Measurements from ENCODE around the gene TSKU. TPM values are rescaled to one million over a fixed set of nuclear protein-coding genes. Genes with fewer than 3 reads are reported as not detected.

Gene TSKU
- total RNA-seq, 1 donor from 2014 or later: 144 TPM

GRCh38 chr11:76795936-76796441, 12.8 kb downstream of the TSKU start:
- DNase-seq (ENCODE audit: extremely low spot score in 2 of 2): peak in 1 of 2 donors; percentile 85
- Histone ChIP-seq H3K4me3 (no peak overlapping the region), H3K36me3 (peaks cover 0 to 19% of the 10 kb centered on the region in 2 donors), H3K4me1 (peaks cover 99% of the 10 kb centered on the region), H3K27ac (peak overlapping the region; percentile 84), H3K27me3 (no peaks in the 10 kb centered on the region), H3K9me3 (no peaks in the 10 kb centered on the region)
- TF ChIP-seq POLR2A (IDR thresholded peaks at IDR 0.05) (no peak), POLR2AphosphoS5 (IDR thresholded peaks at IDR 0.05; ENCODE audit: insufficient read depth in 1 of 2, low read depth in 1 of 2) (peak in 1 of 2 donors; percentile 12), CTCF (IDR thresholded peaks at IDR 0.05) (no peak)
- intact Hi-C loops (cut with DNase I): loop anchor here (5.0 kb wide), 1 partner anchor 64 kb away; no protein-coding TSS in a partner anchor

GRCh38 chr11:76796511-76797198, 13.5 kb downstream of the TSKU start:
- H3K4me1 ChIP-seq: peaks cover 99% of the 10 kb centered on the region
- TF ChIP-seq POLR2AphosphoS5 (IDR thresholded peaks at IDR 0.05; ENCODE audit: insufficient read depth in 1 of 2, low read depth in 1 of 2) (no peak), CTCF (IDR thresholded peaks at IDR 0.05) (no peak), POLR2A (IDR thresholded peaks at IDR 0.05) (no peak)
- H3K36me3 ChIP-seq: peaks cover 0 to 19% of the 10 kb centered on the region in 2 donors
- peak; percentile 64 to 87 for DNase-seq (ENCODE audit: extremely low spot score in 2 of 2)
- H3K9me3 ChIP-seq: no peaks in the 10 kb centered on the region
- peak overlapping the region; percentile 84 for H3K27ac ChIP-seq
- no peak overlapping the region for H3K4me3 ChIP-seq
- intact Hi-C loops (cut with DNase I): loop anchor here (5.0 kb wide), 1 partner anchor 64 kb away; no protein-coding TSS in a partner anchor
- no peaks in the 10 kb centered on the region for H3K27me3 ChIP-seq

DNA sequence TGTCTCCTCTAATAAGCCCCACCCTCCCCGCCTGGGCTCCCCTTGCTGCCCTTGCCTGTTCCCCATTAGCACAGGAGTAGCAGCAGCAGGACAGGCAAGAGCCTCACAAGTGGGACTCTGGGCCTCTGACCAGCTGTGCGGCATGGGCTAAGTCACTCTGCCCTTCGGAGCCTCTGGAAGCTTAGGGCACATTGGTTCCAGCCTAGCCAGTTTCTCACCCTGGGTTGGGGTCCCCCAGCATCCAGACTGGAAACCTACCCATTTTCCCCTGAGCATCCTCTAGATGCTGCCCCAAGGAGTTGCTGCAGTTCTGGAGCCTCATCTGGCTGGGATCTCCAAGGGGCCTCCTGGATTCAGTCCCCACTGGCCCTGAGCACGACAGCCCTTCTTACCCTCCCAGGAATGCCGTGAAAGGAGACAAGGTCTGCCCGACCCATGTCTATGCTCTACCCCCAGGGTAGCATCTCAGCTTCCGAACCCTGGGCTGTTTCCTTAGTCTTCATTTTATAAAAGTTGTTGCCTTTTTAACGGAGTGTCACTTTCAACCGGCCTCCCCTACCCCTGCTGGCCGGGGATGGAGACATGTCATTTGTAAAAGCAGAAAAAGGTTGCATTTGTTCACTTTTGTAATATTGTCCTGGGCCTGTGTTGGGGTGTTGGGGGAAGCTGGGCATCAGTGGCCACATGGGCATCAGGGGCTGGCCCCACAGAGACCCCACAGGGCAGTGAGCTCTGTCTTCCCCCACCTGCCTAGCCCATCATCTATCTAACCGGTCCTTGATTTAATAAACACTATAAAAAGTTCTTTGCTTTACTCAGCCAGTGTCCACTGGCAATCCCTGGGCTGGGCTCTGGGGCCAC, 14.4 kb downstream of the TSKU start:
- H3K4me3 ChIP-seq: no peak overlapping the region
- peaks cover 99% of the 10 kb centered on the region for H3K4me1 ChIP-seq
- TF ChIP-seq POLR2AphosphoS5 (IDR thresholded peaks at IDR 0.05; ENCODE audit: insufficient read depth in 1 of 2, low read depth in 1 of 2): peak in 1 of 2 donors; percentile 2
- no peak for TF ChIP-seq POLR2A (IDR thresholded peaks at IDR 0.05)
- H3K27ac ChIP-seq: peak overlapping the region; percentile 84
- H3K36me3 ChIP-seq: peaks cover 0 to 19% of the 10 kb centered on the region in 2 donors
- H3K27me3 ChIP-seq: no peaks in the 10 kb centered on the region
- intact Hi-C loops (cut with DNase I): loop anchor here (5.0 kb wide), 1 partner anchor 65 kb away; no protein-coding TSS in a partner anchor
- no peaks in the 10 kb centered on the region for H3K9me3 ChIP-seq
- peak; percentile 87 to 89 for DNase-seq (ENCODE audit: extremely low spot score in 2 of 2)

DNA sequence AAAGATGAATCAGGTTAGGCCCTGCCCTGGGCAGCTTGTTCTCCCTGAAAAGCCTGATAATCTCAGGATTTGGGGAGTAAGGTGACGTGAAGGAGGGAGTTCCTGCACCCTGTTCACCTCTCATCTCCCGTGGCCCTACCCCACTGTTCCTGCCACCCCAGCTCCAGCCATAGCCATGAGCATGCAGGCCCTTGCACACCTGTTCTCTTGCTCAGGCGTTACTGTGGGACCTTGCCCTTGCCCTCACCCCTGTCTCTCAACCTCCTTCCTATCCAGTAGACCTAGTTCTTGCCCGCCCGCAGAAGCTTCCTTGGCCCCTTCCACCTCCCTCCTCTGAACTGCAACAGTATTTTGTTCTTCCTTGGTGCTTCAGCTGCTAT, 15.0 kb downstream of the TSKU start:
- no peaks in the 10 kb centered on the region for H3K27me3 ChIP-seq
- H3K4me3 ChIP-seq: no peak overlapping the region
- H3K4me1 ChIP-seq: peaks cover 99% of the 10 kb centered on the region
- intact Hi-C loops (cut with DNase I): loop anchor here (5.0 kb wide), 1 partner anchor 66 kb away; no protein-coding TSS in a partner anchor
- H3K27ac ChIP-seq: peak overlapping the region; percentile 84
- DNase-seq (ENCODE audit: extremely low spot score in 2 of 2): peak; percentile 92 to 95
- H3K36me3 ChIP-seq: peaks cover 0 to 19% of the 10 kb centered on the region in 2 donors
- TF ChIP-seq POLR2A (IDR thresholded peaks at IDR 0.05): no peak
- no peak for TF ChIP-seq CTCF (IDR thresholded peaks at IDR 0.05)
- no peak for TF ChIP-seq POLR2AphosphoS5 (IDR thresholded peaks at IDR 0.05; ENCODE audit: insufficient read depth in 1 of 2, low read depth in 1 of 2)
- H3K9me3 ChIP-seq: no peaks in the 10 kb centered on the region

DNA sequence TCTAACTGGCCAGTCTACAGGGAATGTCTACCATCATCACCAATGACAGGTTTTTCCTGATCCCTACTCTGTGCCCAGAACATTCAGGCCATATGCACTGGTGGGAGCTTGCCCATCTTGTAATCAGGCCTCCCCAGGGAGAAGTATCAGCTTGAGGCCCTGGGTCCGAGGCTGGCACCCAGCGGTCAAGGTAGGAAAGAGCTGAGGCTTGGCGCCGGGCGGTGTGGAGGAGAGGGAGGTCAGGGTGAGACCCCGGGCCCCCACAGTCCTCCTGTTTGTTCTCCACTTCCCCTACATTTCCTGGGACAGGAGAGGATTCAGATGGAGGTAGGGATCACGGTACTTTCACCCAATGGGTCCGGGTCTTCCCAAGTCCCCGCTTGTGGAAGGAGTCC, 15.5 kb downstream of the TSKU start:
- intact Hi-C loops (cut with DNase I): loop anchor here (5.0 kb wide), 1 partner anchor 66 kb away; no protein-coding TSS in a partner anchor
- peak in 1 of 2 donors; percentile 93 for DNase-seq (ENCODE audit: extremely low spot score in 2 of 2)
- no peaks in the 10 kb centered on the region for H3K9me3 ChIP-seq
- H3K36me3 ChIP-seq: peaks cover 0 to 19% of the 10 kb centered on the region in 2 donors
- TF ChIP-seq POLR2AphosphoS5 (IDR thresholded peaks at IDR 0.05; ENCODE audit: insufficient read depth in 1 of 2, low read depth in 1 of 2) (no peak), CTCF (IDR thresholded peaks at IDR 0.05) (no peak), POLR2A (IDR thresholded peaks at IDR 0.05) (no peak)
- peak overlapping the region; percentile 84 for H3K27ac ChIP-seq
- H3K4me1 ChIP-seq: peaks cover 99% of the 10 kb centered on the region
- peak overlapping the region in 1 of 2 donors; percentile 27 for H3K4me3 ChIP-seq
- no peaks in the 10 kb centered on the region for H3K27me3 ChIP-seq
